AG04450 (cell line): Measurements from ENCODE around the gene KCNK2. TPM values are rescaled to one million over a fixed set of nuclear protein-coding genes. Genes with fewer than 3 reads are reported as not detected.
A peak's percentile ranks its signal among the peaks of the same experiment; 100 is the strongest.

ENCODE experiments used
- CTCF ChIA-PET: fragments of 300-600, 350-600 bp; formaldehyde crosslinking; extraction: SDS; loops from one replicate; lab custom pipeline; 2022; ENCODE audit warnings: antibody characterized with exemption, inconsistent platforms; lab: Charles Lee
- POLR2A ChIA-PET: fragments of 350-600 bp; formaldehyde crosslinking; extraction: SDS; loops from one replicate; lab custom pipeline; 2021; ENCODE audit warnings: antibody characterized with exemption, inconsistent platforms; lab: Yijun Ruan, JAX
- DNase-seq: peaks from one replicate; pipeline ENCODE4 v3.0.0-alpha.2; 2011; ENCODE audit warnings: low read depth, low spot score
- H3K27ac ChIP-seq: one replicate; pipeline ENCODE4 v1.5.1; 2012; ENCODE audit warnings: low read depth, low read length, control low read depth
- H3K27me3 ChIP-seq: one replicate; pipeline ENCODE4 v1.6.0; 2012; ENCODE audit warnings: low read length; ENCODE audit not compliant: control insufficient read depth, insufficient read depth
- H3K4me3 ChIP-seq: 2 replicates; pipeline ENCODE4 v1.5.1; 2011; ENCODE audit warnings: mild to moderate bottlenecking, low read depth, low read length, control low read depth
- H3K9me3 ChIP-seq: 2 replicates; pipeline ENCODE4 v1.5.1; 2012; ENCODE audit warnings: low read length; ENCODE audit not compliant: control insufficient read depth, insufficient read depth
- CTCF ChIP-seq: IDR thresholded peaks from 2 replicates; pipeline ENCODE4 v1.5.1; 2011; ENCODE audit warnings: low read depth, low read length, control low read depth, inconsistent platforms
- polyA plus RNA-seq: library from polyadenylated mRNA; depleted of rRNA; stranded (reverse); fragments of >200 nt; gene quantifications from 2 replicates; pipeline ENCODE4 v1.2.3, GENCODE V29; 2011

Gene KCNK2
- polyA plus RNA-seq, 1 experiment = 22.8 TPM

DNA sequence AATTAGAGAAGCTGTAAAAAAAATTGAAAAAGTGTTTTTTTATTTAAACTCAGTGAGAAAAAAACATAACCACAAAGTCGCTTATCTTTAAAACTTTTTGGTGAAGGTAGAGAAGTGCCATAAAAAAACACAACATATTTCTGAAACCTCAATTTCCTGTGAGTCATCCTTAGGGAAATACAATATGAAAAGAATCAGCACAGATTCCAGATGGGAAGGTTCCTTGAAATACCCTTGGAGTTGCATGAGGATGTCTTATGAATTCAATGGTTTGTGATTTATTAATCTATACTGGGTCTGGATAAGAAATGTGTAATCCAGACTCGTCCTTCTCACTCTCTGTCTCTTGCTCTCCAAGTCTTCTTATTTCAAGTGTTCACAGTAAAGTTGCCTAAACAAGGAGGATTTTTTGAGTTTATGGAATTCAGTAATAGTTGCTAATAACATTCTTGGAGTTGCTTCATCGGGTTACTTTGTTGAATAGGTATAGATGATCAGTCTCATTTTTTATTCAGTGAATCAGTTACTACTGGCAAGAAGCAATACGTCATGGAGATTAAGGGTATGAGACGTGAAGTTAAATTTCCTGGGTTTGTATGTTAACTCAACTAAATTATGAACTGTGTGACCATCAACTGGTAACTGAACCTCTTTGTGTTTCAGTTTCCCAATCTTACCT, 191.4 kb downstream of the KCNK2 start:
- ChIA-PET POLR2A (no interaction called here), CTCF (interaction anchor here (1.2 kb wide), 1 partner anchor 252 kb away, joined by 3 read pairs; no protein-coding TSS in a partner anchor)
- Histone ChIP-seq H3K9me3 (no peaks in the 10 kb centered on the region; the same call in 1 of the 2 replicates), H3K27ac (no peak overlapping the region), H3K27me3 (no peaks in the 10 kb centered on the region), H3K4me3 (no peak overlapping the region)
- DNase-seq = peak; percentile 53
- no peak for TF ChIP-seq CTCF

- CTCF ChIA-PET = no interaction called here
- no peak for DNase-seq
- Histone ChIP-seq H3K4me3 (no peak overlapping the region), H3K27me3 (no peaks in the 10 kb centered on the region), H3K27ac (no peak overlapping the region), H3K9me3 (no peaks in the 10 kb centered on the region; the same call in 1 of the 2 replicates)
- no peak for TF ChIP-seq CTCF
- POLR2A ChIA-PET = no interaction called here
Measured at GRCh38 chr1:215276582-215276981, 194.0 kb downstream of the KCNK2 start.

GRCh38 chr1:215277532-215277931, 195.0 kb downstream of the KCNK2 start:
- Histone ChIP-seq H3K27me3 (no peaks in the 10 kb centered on the region), H3K27ac (no peak overlapping the region), H3K9me3 (no peaks in the 10 kb centered on the region; the same call in 1 of the 2 replicates), H3K4me3 (no peak overlapping the region)
- ChIA-PET CTCF (no interaction called here), POLR2A (interaction anchor here (1.2 kb wide), 1 partner anchor 617 kb away, joined by 4 read pairs; no protein-coding TSS in a partner anchor)
- no peak for TF ChIP-seq CTCF
- DNase-seq = peak; percentile 59

GRCh38 chr1:215279682-215280081, 197.1 kb downstream of the KCNK2 start:
- no peak for DNase-seq
- ChIA-PET CTCF (no interaction called here), POLR2A (interaction anchor here (0.7 kb wide), 1 partner anchor 18 kb away, joined by 3 read pairs; no protein-coding TSS in a partner anchor)

More at GRCh38 chr1:215279682-215280081, 197.1 kb downstream of the KCNK2 start:
- Histone ChIP-seq H3K9me3 (no peaks in the 10 kb centered on the region; the same call in 1 of the 2 replicates), H3K4me3 (no peak overlapping the region), H3K27me3 (no peaks in the 10 kb centered on the region), H3K27ac (no peak overlapping the region)
- no peak for TF ChIP-seq CTCF
